Neural progenitor cell (in vitro differentiated cells): ENCODE data around the gene NINL. TPM values are rescaled to one million over a fixed set of nuclear protein-coding genes. Genes with fewer than 3 reads are reported as not detected.

Source experiments
- DNase-seq: peaks from one replicate; pipeline ENCODE4 v3.0.0-alpha.2; 2016; ENCODE audit warnings: low spot score
- H2AFZ ChIP-seq: fragments of 200-600 bp; sonication (generic); replicated peaks from 2 replicates; pipeline ENCODE4 v1.6.1; 2016; ENCODE audit warnings: antibody characterized with exemption
- H3F3A ChIP-seq: fragments of 200-600 bp; sonication (generic); 2 replicates; pipeline ENCODE4 v1.6.1; 2016; ENCODE audit warnings: antibody characterized with exemption, low read depth
- H3K27ac ChIP-seq: fragments of 200-600 bp; sonication (generic); 2 replicates; pipeline ENCODE4 v1.5.1; 2016; ENCODE audit warnings: mild to moderate bottlenecking
- H3K27me3 ChIP-seq: fragments of 200-600 bp; sonication (generic); 2 replicates; pipeline ENCODE4 v1.6.1; 2016; ENCODE audit warnings: mild to moderate bottlenecking, moderate library complexity
- H3K36me3 ChIP-seq: fragments of 200-600 bp; sonication (generic); 2 replicates; pipeline ENCODE4 v1.5.1; 2016
- H3K4me1 ChIP-seq: fragments of 200-600 bp; sonication (generic); 2 replicates; pipeline ENCODE4 v1.6.1; 2016; ENCODE audit warnings: mixed run types
- H3K4me2 ChIP-seq: fragments of 200-600 bp; sonication (generic); 2 replicates; pipeline ENCODE4 v1.6.1; 2016
- H3K4me3 ChIP-seq: fragments of 200-600 bp; sonication (generic); 2 replicates; pipeline ENCODE4 v1.5.1; 2016
- H3K79me2 ChIP-seq: fragments of 200-600 bp; sonication (generic); 2 replicates; pipeline ENCODE4 v1.6.1; 2016; ENCODE audit warnings: low read depth
- H3K9ac ChIP-seq: fragments of 200-600 bp; sonication (generic); 2 replicates; pipeline ENCODE4 v1.6.1; 2016
- H3K9me3 ChIP-seq: fragments of 200-600 bp; sonication (generic); 2 replicates; pipeline ENCODE4 v1.5.1; 2016; ENCODE audit warnings: low read depth
- H4K20me1 ChIP-seq: fragments of 200-600 bp; sonication (generic); 2 replicates; pipeline ENCODE4 v1.6.1; 2016; ENCODE audit warnings: low read depth
- H3K27ac Mint-ChIP-seq: 3 replicates; pipeline ENCODE4 v1.8.0; 2021; ENCODE audit warnings: mixed read lengths
- H3K27me3 Mint-ChIP-seq: 2 replicates; pipeline ENCODE4 v1.8.0; 2022; ENCODE audit warnings: low read depth, mild to moderate bottlenecking, inconsistent platforms, moderate library complexity, mixed read lengths; ENCODE audit not compliant: insufficient read depth
- H3K36me3 Mint-ChIP-seq: 3 replicates; pipeline ENCODE4 v1.8.0; 2021; ENCODE audit warnings: mixed read lengths
- H3K4me1 Mint-ChIP-seq: 3 replicates; pipeline ENCODE4 v1.8.0; 2021; ENCODE audit warnings: mixed read lengths
- H3K4me3 Mint-ChIP-seq: 3 replicates; pipeline ENCODE4 v1.8.0; 2021; ENCODE audit warnings: mild to moderate bottlenecking, moderate library complexity, mixed read lengths
- H3K9me3 Mint-ChIP-seq: 3 replicates; pipeline ENCODE4 v1.8.0; 2020; ENCODE audit warnings: mixed read lengths
- CTCF ChIP-seq: fragments of 200-600 bp; sonication (generic); IDR thresholded peaks from 2 replicates; pipeline ENCODE4 v1.5.1; 2017; ENCODE audit warnings: antibody characterized with exemption, mild to moderate bottlenecking
- EZH2 ChIP-seq: fragments of 200-600 bp; sonication (generic); IDR thresholded peaks from 2 replicates; pipeline ENCODE4 v1.6.1; 2017; ENCODE audit warnings: antibody characterized with exemption, mild to moderate bottlenecking, moderate library complexity
- EZH2phosphoT487 ChIP-seq: fragments of 200-600 bp; sonication (generic); IDR thresholded peaks from 2 replicates; pipeline ENCODE4 v1.6.1; 2017; ENCODE audit warnings: antibody characterized with exemption
- total RNA-seq: library from RNA; depleted of rRNA; stranded (reverse); fragments of >200 nt; gene quantifications from 2 replicates; pipeline ENCODE4 v1.2.3, GENCODE V29; 2015; ENCODE audit warnings: low replicate concordance

The NINL gene
- total RNA-seq, 1 donor from 2014 or later, result 21.5 TPM

GRCh38 chr20:25508083-25508770 is 77.1 kb downstream of the NINL start:
- Mint-ChIP-seq H3K27ac (peak overlapping the region; percentile 42), H3K27me3 (no peaks in the 10 kb centered on the region), H3K9me3 (no peaks in the 10 kb centered on the region), H3K4me3 (no peak overlapping the region), H3K36me3 (peaks cover 57% of the 10 kb centered on the region), H3K4me1 (no peaks in the 10 kb centered on the region)
- H3K9ac ChIP-seq, result no peak overlapping the region
- no peak overlapping the region for H3K27ac ChIP-seq
- DNase-seq, result no peak
- H3F3A ChIP-seq, result no peaks in the 10 kb centered on the region
- no peaks in the 10 kb centered on the region for H3K36me3 ChIP-seq
- H3K9me3 ChIP-seq, result no peaks in the 10 kb centered on the region
- no peaks in the 10 kb centered on the region for H3K4me1 ChIP-seq
- H3K27me3 ChIP-seq, result no peaks in the 10 kb centered on the region
- H3K79me2 ChIP-seq, result no peaks in the 10 kb centered on the region
- no peak overlapping the region for H3K4me3 ChIP-seq
- no peak overlapping the region for H2AFZ ChIP-seq
- H4K20me1 ChIP-seq, result no peaks in the 10 kb centered on the region
- TF ChIP-seq CTCF (no peak), EZH2phosphoT487 (no peak), EZH2 (no peak)
- no peak overlapping the region for H3K4me2 ChIP-seq

GRCh38 chr20:25507385-25508082 is 77.8 kb downstream of the NINL start:
- Mint-ChIP-seq H3K27me3 (peaks cover 2% of the 10 kb centered on the region), H3K4me1 (no peaks in the 10 kb centered on the region), H3K27ac (no peak overlapping the region), H3K9me3 (no peaks in the 10 kb centered on the region), H3K36me3 (peaks cover 54% of the 10 kb centered on the region), H3K4me3 (no peak overlapping the region)
- no peaks in the 10 kb centered on the region for H3K36me3 ChIP-seq
- H3K9me3 ChIP-seq, result no peaks in the 10 kb centered on the region
- no peak overlapping the region for H3K27ac ChIP-seq
- H3F3A ChIP-seq, result no peaks in the 10 kb centered on the region
- H3K4me2 ChIP-seq, result no peak overlapping the region
- H4K20me1 ChIP-seq, result no peaks in the 10 kb centered on the region
- H2AFZ ChIP-seq, result no peak overlapping the region
- H3K27me3 ChIP-seq, result no peaks in the 10 kb centered on the region
- H3K4me1 ChIP-seq, result no peaks in the 10 kb centered on the region
- H3K9ac ChIP-seq, result no peak overlapping the region
- H3K4me3 ChIP-seq, result no peak overlapping the region
- DNase-seq, result no peak
- TF ChIP-seq EZH2 (no peak), EZH2phosphoT487 (no peak)
- H3K79me2 ChIP-seq, result no peaks in the 10 kb centered on the region

- Histone ChIP-seq H3K36me3 (no peaks in the 10 kb centered on the region), H2AFZ (no peak overlapping the region), H3K27me3 (no peaks in the 10 kb centered on the region), H3K4me1 (no peaks in the 10 kb centered on the region), H3K9ac (no peak overlapping the region), H3K79me2 (no peaks in the 10 kb centered on the region), H4K20me1 (no peaks in the 10 kb centered on the region), H3K9me3 (no peaks in the 10 kb centered on the region), H3K27ac (no peak overlapping the region), H3K4me3 (no peak overlapping the region), H3K4me2 (no peak overlapping the region), H3F3A (no peaks in the 10 kb centered on the region)
- DNase-seq, result no peak
- H3K27ac Mint-ChIP-seq, result no peak overlapping the region
- H3K4me1 Mint-ChIP-seq, result no peaks in the 10 kb centered on the region
- no peak for TF ChIP-seq EZH2phosphoT487
- TF ChIP-seq CTCF, result no peak
- TF ChIP-seq EZH2, result no peak
- peaks cover 2% of the 10 kb centered on the region for H3K27me3 Mint-ChIP-seq
- H3K4me3 Mint-ChIP-seq, result no peak overlapping the region
- H3K36me3 Mint-ChIP-seq, result peaks cover 43% of the 10 kb centered on the region
- no peaks in the 10 kb centered on the region for H3K9me3 Mint-ChIP-seq
Measured at GRCh38 chr20:25504366-25505135, 80.8 kb downstream of the NINL start.
